Fibroblast of villous mesenchyme (primary cell): ENCODE measurements around the gene ERVW-1. TPM values are rescaled to one million over a fixed set of nuclear protein-coding genes. Genes with fewer than 3 reads are reported as not detected.
"Not testable (repeated sequence)": the region's sequence is repeated elsewhere in the genome, so short reads cannot be mapped to it uniquely, and the experiment has no call there.

Experiments used
- DNase-seq: peaks from one replicate; pipeline ENCODE4 v3.0.0-alpha.2; 2010; ENCODE audit warnings: low read depth
- H3K4me3 ChIP-seq: 2 replicates; pipeline ENCODE4 v1.5.1; 2011; ENCODE audit warnings: low read depth, mild to moderate bottlenecking, low read length
- total RNA-seq: library from RNA; depleted of rRNA; stranded (reverse); fragments of >200 nt; gene quantifications from 2 replicates; pipeline ENCODE4 v1.2.3, GENCODE V29; 2012
- TF ChIP-seq, protein P1 (sequence below): IDR thresholded peaks from 2 replicates; pipeline ENCODE4 v1.5.1; 2012; ENCODE audit warnings: low read depth, mild to moderate bottlenecking, low read length; ENCODE audit not compliant: insufficient read depth

The ERVW-1 gene
- not detected in 2 replicates for total RNA-seq

DNA sequence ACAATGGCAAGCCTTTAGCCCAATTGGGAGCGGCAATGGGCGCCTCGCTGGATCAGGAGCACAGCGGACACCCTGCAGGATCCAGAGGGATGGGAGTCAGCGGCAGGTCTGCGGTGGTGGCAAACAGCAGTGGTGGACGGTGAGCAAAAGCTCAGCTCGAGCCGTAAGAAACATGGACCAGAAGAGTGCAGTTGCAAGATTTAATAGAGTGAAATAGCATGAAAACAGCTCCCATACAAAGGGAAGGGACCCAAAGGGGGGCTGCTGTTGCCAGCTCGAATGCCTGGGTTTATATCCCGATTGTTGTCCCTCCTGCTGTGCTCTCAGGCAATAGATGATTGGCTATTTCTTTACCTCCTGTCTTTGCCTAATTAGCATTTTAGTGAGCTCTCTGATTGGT lies at the start of gene ERVW-1:
ERVW-1 (minus strand) TSS at position 266 of the 400 bp plus-strand sequence. CDS start 7,565 bp downstream, outside the sequence.
- DNase-seq, H3K4me3 ChIP-seq: not testable (repeated sequence)

GRCh38 chr7:92523110-92523509 lies 45.4 kb upstream of the ERVW-1 start:
- no peak for DNase-seq
- H3K4me3 ChIP-seq, result no peak overlapping the region
- TF ChIP-seq, protein P1, sequence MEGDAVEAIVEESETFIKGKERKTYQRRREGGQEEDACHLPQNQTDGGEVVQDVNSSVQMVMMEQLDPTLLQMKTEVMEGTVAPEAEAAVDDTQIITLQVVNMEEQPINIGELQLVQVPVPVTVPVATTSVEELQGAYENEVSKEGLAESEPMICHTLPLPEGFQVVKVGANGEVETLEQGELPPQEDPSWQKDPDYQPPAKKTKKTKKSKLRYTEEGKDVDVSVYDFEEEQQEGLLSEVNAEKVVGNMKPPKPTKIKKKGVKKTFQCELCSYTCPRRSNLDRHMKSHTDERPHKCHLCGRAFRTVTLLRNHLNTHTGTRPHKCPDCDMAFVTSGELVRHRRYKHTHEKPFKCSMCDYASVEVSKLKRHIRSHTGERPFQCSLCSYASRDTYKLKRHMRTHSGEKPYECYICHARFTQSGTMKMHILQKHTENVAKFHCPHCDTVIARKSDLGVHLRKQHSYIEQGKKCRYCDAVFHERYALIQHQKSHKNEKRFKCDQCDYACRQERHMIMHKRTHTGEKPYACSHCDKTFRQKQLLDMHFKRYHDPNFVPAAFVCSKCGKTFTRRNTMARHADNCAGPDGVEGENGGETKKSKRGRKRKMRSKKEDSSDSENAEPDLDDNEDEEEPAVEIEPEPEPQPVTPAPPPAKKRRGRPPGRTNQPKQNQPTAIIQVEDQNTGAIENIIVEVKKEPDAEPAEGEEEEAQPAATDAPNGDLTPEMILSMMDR, result no peak

DNA sequence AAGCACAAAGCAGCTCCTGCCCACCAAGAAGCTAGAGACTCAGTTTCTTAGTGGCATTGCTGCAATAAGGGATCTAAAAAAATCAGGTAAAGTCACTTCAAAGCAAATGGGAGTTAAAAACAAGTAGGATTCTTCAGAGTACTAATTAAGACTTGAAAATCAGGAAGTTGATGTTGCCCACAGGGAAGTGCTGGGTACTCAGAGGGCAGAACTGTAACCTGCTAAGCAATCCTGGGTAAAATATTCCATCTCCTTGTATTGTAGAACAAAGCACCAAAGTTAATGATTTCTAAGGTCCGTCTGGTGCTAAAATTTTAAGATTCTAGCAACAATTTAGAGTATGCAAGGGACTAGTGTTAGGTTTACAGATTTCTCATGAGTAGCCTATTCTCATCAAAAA lies 42.3 kb upstream of the ERVW-1 start:
- no peak overlapping the region for H3K4me3 ChIP-seq
- DNase-seq, result no peak
- TF ChIP-seq, protein P1, result no peak

DNA sequence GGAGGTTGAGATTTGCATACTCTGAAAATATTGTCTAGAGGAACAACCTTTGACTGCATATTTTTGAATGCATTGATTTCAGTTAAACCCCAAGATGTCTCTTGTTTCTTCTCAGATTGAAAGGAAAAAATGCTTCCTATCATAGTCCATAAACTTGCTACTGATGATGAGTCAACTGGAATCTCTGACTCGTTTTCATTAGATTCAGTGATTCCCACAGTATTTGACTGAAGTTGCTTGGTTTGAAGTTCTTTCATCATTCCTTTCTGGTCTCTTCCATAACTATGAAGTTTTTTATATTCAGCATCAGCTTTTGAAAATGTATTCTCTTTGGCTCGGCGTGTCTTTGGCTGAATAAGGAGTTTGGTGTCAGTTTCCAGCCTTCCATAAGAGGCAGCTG lies 39.9 kb upstream of the ERVW-1 start:
- H3K4me3 ChIP-seq, result no peak overlapping the region
- DNase-seq, result peak; percentile 3
- TF ChIP-seq, protein P1, result no peak

DNA sequence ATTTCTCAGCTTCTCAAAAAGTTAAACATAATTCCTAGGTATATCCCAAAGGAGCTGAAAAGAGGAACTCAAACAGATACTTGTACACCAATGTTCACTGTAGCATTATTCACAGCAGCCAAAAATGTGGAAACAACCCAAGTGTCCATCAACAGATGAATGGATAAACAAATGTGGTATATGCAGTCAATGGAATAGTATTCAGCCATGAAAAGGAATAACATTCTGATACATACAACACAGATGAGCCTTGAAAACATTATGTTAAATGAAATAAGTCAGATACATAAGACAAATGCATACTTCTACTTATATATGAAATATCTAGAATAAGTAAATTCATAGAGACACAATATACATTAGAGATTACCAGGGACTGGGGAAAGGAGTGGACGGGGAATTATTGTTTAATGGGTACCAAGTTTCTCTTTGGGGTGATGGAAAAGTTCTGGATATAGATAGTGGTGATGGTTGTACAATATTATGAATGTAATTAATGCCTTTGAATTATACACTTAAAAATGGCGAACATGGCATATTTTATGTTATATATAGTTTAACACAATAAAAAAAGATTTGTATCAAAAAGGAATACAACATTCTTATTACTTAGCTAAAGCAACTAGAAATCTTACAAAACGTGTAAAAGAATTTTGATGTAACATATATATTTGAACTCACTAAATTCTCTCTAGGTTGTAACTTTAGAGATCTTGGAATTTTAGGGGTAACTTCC lies 35.6 kb upstream of the ERVW-1 start:
- TF ChIP-seq, protein P1, result no peak
- no peak for DNase-seq
- no peak overlapping the region for H3K4me3 ChIP-seq

DNA sequence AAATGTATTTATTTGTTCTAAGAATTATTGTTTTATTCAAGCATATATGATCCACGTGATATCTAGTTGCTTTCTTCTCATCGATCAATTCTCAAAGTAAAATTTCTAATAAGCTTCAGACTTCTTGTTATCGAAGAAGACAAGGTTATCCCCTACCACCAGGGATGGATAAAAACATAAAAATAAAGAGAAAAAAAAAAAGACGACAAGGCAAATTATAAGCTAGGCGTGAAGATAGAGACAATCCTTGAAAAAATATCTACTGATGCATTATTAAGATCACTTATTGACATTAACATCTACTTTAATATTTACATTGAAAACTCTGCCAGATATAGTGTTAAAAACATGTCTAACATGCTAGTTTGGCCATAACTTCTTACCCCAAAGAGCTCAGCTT lies 31.2 kb upstream of the ERVW-1 start:
- TF ChIP-seq, protein P1, result no peak
- no peak overlapping the region for H3K4me3 ChIP-seq
- no peak for DNase-seq

DNA sequence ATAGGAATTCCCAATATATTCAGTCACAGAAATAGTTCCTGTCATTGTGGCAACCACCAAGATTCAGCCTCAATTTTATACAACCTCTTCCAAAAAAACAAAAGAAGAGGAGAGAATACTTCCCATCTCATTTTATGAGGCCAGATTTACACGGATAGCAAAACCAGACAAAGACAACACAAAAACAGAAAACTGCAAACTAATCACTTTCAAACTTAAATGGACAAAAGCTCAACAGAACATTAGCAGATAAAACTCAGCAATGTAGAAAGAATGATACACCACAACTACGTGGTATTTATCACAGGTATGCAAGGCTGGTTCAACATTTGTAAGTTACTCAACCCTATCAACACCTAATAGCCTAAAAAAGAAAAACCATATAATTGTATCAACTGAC lies 28.6 kb upstream of the ERVW-1 start:
- no peak for DNase-seq
- TF ChIP-seq, protein P1, result no peak
- H3K4me3 ChIP-seq, result no peak overlapping the region
